ENCODE measurements around the gene ZER1. TPM values are rescaled to one million over a fixed set of nuclear protein-coding genes. Genes with fewer than 3 reads are reported as not detected.

The ZER1 gene
- total and polyA plus RNA-seq, 2 of the 4 experiments (the other 2 are of a cell fraction) = 7.7 to 34.9 TPM

- peak overlapping the region; percentile 90 for H3K9ac ChIP-seq (ENCODE audit: low read depth, low read length)
- no peak overlapping the region for H2BK15ac ChIP-seq (ENCODE audit: low read depth, low read length)
- H3K36me3 ChIP-seq (ENCODE audit: control insufficient read depth, insufficient read depth, low read length) = peaks cover 17% of the 10 kb centered on the region
- no peak overlapping the region for H3K18ac ChIP-seq (ENCODE audit: low read depth, low read length)
- H4K8ac ChIP-seq (ENCODE audit: low read depth in 2 of 2, low read length in 2 of 2) = 0 out of 4 replicates have a peak overlapping the region, but pooled peaks have one; percentile 27 to 58
- 0 out of 2 replicates have a peak overlapping the region, but pooled peaks have one; percentile 55 for H4K91ac ChIP-seq (ENCODE audit: insufficient read depth, low read depth, low read length)
- peak overlapping the region; percentile 89 for H3K4ac ChIP-seq (ENCODE audit: low read depth, low read length)
- TF ChIP-seq CTCF (conservative IDR thresholded peaks at IDR 0.05; ENCODE audit: low read depth, low read length) = no peak
- H3K9me3 ChIP-seq (ENCODE audit: control insufficient read depth, insufficient read depth, low read length) = no peaks in the 10 kb centered on the region
- H3K4me3 ChIP-seq (ENCODE audit: insufficient read depth, low read depth, low read length) = peak overlapping the region; percentile 99
- in situ Hi-C loops (cut with MboI; ENCODE audit: low sequenced_read_pairs) (no loop called here), dilution Hi-C loops (cut with HindIII; ENCODE audit: low sequenced_read_pairs, unreplicated experiment) (no loop called here), intact Hi-C loops (cut with micrococcal nuclease) (loop anchor here (10.0 kb wide), 1 partner anchor 116 kb away; no protein-coding TSS in a partner anchor)
- H2AK5ac ChIP-seq (ENCODE audit: low read depth, low read length) = peak overlapping the region; percentile 59; the same call in 1 of the 2 replicates
- H3K14ac ChIP-seq (replicated peaks; ENCODE audit: low read depth, low read length) = peak overlapping the region; percentile 97
- BruUV-seq (replicated peaks) = no TSS peak
- ATAC-seq (ENCODE audit: low read depth) (no peak), DNase-seq (no peak)
- peak overlapping the region; percentile 88 for H3K23ac ChIP-seq (ENCODE audit: low read depth, low read length)
- peaks cover 16 to 51% of the 10 kb centered on the region in 2 experiments; a peak in 3 of 4 replicates for H3K79me1 ChIP-seq (ENCODE audit: low read depth in 1 of 2, low read length in 2 of 2)
- H2AK9ac ChIP-seq (replicated peaks; ENCODE audit: low read depth, low read length, poor library complexity) = peak overlapping the region; percentile 97
- no peaks in the 10 kb centered on the region for H3K27me3 ChIP-seq (ENCODE audit: control insufficient read depth, insufficient read depth, low read length)
- no CpG with 5 or more reads among the region's 5 CpGs for WGBS, 2 experiments (ENCODE audit: extremely low coverage in 2 of 2, insufficient read length in 1 of 2)
- H3K56ac ChIP-seq (ENCODE audit: extremely low read depth, insufficient read depth, low read length) = peak overlapping the region; percentile 89
- peak overlapping the region; percentile 94 for H3K4me2 ChIP-seq (ENCODE audit: low read depth, low read length)
- ChIA-PET CTCF (interaction anchor here (0.8 to 1.8 kb wide), 2 partner anchors 11 to 128 kb away, joined by 3 read pairs; partner anchors contain the start of genes ENDOG and PKN3), POLR2A (ENCODE audit: unreplicated experiment) (no interaction called here)
- peak overlapping the region; percentile 82 for H3K27ac ChIP-seq (ENCODE audit: insufficient read depth, low read length)
- peaks cover 14% of the 10 kb centered on the region; the same call in 1 of the 2 replicates for H3K9me1 ChIP-seq (ENCODE audit: insufficient read depth, low read length)
- H2BK20ac ChIP-seq (ENCODE audit: low read depth, low read length) = no peak overlapping the region
- H4K20me1 ChIP-seq (ENCODE audit: insufficient read depth, low read length) = peaks cover 25% of the 10 kb centered on the region
- H3K4me1 ChIP-seq (ENCODE audit: control insufficient read depth, insufficient read depth, low read length) = peaks cover 7% of the 10 kb centered on the region
- H4K5ac ChIP-seq (ENCODE audit: low read depth, low read length) = no peak overlapping the region; the same call in 1 of the 2 replicates
- no peak overlapping the region for H2AFZ ChIP-seq (replicated peaks; ENCODE audit: low read length, poor library complexity)
- H2BK120ac ChIP-seq (ENCODE audit: low read depth, low read length) = no peak overlapping the region
- peak overlapping the region; percentile 64 for H2BK5ac ChIP-seq (ENCODE audit: low read depth, low read length, poor library complexity, severe bottlenecking)
Observed at GRCh38 chr9:128690684-128691034, 81.1 kb downstream of the ZER1 start.
